Activated gamma-delta T cell treated with Interleukin-2 at 50 U/mL for 16 hours (primary cell): ENCODE results near the gene PSMB7.

Source experiments
- DNase-seq: peaks from one replicate; pipeline ENCODE4 v3.0.0-alpha.2; 2020

Gene PSMB7

DNA sequence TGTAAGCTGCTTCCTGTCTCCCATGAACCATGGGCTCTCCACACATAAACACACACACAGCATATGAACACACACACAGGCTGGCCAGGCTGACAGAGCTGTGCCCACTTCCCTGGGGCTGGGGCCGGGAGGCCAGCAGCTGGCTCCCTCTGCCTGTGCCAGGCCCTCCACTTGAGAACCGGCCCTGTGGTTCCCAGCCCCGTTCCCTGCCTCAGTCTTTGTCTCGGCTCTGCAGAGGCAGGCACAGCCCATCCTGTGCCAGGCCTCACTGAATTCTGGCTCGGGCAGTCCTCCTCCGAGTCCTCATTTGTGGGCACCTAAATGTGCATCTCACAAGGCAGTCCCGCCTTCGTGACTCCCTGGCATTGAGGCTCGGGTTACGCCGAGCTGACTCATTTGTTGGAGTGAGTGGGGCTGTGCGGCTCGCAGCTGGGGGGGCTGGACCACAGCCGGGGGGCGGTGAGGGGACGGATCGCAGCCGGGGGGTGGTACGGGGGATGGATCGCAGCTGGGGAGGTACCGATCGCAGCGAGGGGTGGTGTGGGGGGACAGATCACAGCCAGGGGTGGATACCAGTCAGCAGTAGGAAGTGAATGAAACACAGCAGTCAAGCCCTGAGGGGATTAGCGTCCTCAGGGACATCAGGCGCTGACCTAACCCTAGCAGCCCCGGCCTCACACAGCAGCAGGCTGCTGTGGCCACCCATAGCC, 72.3 kb downstream of the PSMB7 start:
- DNase-seq: no peak

GRCh38 chr9:124342402-124342775, 72.9 kb downstream of the PSMB7 start:
- no peak for DNase-seq

- DNase-seq: no peak
Measured at GRCh38 chr9:124341455-124342170, 73.6 kb downstream of the PSMB7 start.

DNA sequence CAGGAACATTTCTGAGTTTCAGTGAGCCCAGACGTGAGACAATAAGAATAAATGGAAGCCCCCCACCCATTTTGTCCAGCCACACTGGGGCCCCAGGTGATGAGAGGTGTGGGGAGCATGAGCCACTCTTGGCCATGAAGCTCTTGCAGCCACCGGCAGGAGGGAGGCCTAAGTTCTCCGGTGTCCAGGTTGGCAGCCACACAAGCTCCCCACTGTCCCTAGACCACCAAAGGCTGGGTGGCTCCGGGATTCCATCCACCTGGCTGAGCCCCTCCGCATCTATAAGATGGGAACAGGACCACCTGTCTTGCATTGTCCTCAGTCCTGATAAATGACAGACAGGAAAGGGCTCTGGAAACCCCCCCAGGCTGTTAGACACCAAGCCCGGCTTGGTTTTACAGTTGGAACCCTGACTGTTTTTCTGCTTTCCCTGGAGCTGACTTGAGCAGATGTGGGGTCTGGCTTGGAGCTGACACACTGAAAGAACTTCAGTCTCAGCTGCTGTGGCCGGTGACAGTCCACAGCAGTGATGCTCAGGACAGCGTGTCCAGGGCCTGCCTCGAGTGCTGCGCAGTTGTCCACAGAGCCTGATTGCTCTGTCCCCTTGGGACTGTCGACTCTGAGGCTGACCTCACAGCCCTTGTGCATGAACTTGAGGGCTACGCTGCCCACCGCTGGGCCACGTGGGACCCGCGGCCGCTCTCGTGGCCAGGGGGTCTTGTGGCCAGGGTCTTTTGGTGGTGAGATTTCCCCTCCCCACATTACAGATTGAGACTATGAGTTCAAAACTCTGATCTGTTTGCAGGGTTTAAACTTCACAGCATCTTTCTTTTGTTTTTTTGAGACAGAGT, 74.8 kb downstream of the PSMB7 start:
- no peak for DNase-seq

- no peak for DNase-seq
Measured at GRCh38 chr9:124339603-124340146, 75.6 kb downstream of the PSMB7 start.

DNA sequence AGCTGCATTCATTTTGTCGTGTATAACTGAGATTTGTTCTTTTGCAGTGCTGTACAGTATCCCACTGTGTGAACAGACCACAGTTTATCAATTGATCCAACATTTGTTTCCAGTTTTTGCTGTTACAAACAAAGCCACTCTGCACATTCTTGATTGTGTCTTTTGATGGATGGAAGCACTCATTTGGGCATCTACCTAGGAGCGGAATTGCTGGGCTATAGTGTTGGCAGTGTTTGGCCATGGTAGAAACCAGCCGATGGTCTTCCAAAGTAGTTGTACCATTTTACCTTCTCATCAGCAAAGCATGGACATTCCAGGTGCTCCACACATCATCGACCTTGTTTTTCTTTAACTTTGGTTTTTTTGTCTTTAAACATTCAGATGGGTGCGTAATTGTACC, 77.7 kb downstream of the PSMB7 start:
- DNase-seq: no peak

DNA sequence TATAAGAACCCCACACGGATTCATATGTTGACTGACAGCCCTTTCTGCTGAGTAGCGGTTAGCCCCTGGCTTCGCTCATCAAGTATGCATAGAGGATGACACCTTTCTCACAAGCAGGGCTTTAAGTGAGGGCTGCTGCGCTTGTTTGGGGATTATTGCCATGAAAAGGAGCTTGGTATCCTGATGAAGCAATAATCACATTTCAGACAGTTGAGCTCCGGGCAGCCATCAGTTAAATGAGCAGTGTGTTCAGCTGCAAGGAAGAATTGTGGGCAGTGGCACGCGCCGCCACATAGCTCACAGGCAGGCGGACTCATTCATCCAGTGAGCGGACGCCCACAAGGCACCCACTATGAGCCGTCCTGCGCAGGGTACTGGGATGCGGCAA, 79.9 kb downstream of the PSMB7 start:
- DNase-seq: no peak

DNA sequence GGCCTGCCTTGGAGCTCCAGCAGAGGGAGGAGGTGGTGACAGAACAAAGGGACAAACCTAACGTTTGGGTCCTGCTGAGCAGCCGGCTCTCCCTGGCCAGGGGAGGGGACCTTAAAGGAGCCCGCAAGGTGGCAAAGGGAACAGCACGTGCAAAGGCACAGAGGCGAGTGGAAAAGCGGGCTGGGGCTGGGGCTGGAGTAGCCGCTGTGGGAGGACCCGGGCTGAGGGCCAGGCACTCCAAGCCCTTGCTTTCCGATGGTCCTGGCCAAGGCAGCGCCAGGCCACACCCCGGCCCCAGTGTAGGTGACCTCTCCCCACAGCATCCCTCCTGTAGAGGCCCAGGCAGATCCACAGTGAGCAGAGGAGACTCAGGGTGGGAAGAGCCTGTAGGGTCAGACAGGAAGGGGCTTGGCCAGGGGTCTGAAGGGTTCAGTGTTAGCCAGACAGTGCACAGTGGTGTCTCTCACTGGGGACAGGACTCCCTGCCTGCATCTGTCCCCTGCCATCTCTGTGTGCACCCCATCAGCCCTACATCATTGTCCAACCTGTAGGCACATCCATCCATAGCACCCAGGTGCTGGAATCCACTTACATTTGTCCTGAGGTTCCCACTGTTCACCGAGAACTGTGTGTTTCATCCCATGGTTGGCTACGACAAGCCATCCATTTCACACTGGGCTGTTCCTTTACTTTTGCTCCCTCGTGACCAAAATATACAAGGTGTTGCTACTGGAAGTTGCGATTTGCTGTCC, 80.5 kb downstream of the PSMB7 start:
- DNase-seq: no peak

- no peak for DNase-seq
Measured at GRCh38 chr9:124333203-124333579, 82.1 kb downstream of the PSMB7 start.

DNA sequence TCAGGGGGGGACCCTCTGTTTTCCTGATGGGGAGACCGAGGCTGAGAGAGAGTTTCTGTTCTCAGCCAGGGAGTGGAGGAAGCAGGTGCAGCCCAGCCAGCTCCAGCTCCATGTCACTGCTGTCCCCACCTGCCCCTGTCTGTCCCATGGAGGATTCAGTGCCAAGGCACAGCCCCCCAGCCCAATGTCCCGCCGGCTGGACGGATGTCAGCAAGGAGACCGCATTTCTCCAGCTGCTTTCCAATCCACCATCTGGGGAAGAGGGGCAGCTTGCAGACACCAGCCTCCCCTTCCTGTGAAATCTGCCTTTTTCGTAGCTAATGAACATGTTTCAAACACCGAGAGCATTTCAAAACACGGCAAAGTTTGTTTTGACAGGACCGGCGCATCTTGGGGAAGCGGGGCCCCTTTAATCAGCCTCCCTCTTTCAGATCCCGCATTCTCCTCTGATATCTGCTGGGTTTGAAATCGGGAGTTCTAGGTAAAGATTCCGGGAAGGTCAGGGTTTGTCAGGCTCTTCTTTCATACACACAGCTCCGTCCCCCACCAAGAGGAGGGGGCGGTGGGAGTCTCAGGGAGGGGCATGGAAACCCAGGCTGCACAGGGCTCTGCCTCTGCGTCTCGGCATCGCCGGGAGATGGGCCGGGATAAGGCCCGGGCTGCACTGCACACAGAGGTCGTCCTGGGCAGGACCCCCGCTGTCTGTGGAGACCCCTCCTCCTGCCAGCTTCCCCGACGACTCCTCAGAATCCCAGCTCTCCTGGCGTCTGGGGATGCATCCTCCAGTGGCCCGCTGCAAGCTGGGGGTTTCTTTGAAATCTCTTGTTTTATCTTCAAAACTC, 82.7 kb downstream of the PSMB7 start:
- DNase-seq: no peak

GRCh38 chr9:124331580-124331979, 83.7 kb downstream of the PSMB7 start:
- DNase-seq: no peak

DNA sequence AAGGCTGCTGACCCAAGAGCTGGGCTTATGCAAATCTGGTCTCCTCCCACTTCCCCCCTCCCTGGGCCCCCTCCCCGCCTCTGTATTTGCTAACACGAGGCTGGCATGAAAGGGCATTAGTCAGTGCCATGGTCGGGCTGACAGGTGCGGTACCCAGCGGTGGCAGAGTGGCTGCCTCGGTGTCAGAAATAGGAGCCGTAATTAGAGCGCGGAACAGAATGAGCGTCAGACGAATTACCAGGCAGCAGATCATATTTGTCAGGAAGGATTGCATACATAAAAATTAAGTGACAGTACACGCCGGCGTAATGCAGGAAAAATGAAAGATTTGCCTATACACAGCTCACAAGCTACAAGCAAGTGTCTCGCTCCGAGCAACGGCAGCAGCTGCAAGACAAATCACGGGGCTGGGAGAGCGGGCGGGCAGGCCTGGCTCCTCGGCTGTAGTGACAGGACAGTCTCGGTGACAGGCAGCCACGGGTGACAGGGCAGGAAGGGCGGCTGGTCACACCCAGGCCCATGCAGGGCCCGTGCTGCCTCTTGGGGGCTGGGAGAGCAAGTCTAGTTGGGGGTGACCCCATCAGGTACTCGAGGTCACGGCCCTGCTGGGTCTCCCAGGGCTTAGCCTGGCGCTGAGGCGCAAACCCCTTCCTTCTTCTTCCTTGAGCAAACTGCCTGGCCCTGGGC, 85.1 kb downstream of the PSMB7 start:
- no peak for DNase-seq

- DNase-seq: no peak
Measured at GRCh38 chr9:124329206-124329792, 85.9 kb downstream of the PSMB7 start.

DNA sequence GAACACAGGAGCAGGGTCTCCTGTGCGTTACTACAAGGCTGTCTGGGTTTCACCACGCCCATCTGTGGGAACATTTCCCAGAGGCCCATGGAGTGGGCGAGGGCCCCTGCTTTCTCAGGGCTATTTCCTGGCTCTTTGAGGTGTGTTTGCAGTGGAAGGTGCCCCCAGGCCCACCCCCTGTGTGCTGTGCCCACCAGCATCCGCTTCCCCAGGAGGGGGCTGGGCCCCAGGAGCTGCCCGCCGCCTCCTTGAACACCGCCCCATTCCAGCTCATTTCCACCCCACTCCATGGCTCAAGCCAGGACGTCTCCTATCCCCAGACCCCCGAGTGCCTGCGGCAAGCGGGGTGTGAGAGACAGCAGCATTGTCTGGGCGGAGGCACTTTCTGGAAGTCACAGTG, 87.0 kb downstream of the PSMB7 start:
- no peak for DNase-seq

DNA sequence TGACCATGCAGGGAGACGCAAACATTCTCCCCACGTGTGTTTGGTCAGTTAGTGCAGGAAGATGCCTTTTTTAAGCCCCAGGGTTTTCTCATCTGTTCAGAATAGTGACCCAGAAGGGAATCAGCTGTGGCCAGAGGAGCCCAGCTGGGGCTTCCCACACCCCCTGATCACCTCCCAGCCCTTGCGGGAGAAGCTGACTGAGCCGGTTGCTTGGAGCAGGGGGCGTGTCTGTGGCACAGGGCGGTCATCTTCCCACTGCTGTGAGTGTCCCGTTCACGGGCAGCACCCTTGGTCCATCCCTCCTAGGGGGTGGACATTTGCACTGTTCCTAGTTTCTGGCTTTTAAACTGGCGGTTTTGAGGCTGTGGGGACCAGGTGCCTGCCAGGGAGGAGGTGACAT, 87.8 kb downstream of the PSMB7 start:
- DNase-seq: no peak

- no peak for DNase-seq
Measured at GRCh38 chr9:124326378-124326777, 88.9 kb downstream of the PSMB7 start.

GRCh38 chr9:124325816-124326215, 89.4 kb downstream of the PSMB7 start:
- no peak for DNase-seq

GRCh38 chr9:124323904-124324303, 91.3 kb downstream of the PSMB7 start:
- DNase-seq: no peak

GRCh38 chr9:124322618-124323432, 92.4 kb downstream of the PSMB7 start:
- DNase-seq: no peak

GRCh38 chr9:124321935-124322334, 93.3 kb downstream of the PSMB7 start:
- DNase-seq: no peak
